CD4-positive, alpha-beta T cell treated with Interferon gamma for 1 hour (primary cell): Measurements from ENCODE around the gene ALDH3B2.
"Not testable (repeated sequence)": the region's sequence is repeated elsewhere in the genome, so short reads cannot be mapped to it uniquely, and the experiment has no call there.

Source experiments
- DNase-seq: peaks from one replicate; pipeline ENCODE4 v3.0.0-alpha.2; 2020

The ALDH3B2 gene

DNA sequence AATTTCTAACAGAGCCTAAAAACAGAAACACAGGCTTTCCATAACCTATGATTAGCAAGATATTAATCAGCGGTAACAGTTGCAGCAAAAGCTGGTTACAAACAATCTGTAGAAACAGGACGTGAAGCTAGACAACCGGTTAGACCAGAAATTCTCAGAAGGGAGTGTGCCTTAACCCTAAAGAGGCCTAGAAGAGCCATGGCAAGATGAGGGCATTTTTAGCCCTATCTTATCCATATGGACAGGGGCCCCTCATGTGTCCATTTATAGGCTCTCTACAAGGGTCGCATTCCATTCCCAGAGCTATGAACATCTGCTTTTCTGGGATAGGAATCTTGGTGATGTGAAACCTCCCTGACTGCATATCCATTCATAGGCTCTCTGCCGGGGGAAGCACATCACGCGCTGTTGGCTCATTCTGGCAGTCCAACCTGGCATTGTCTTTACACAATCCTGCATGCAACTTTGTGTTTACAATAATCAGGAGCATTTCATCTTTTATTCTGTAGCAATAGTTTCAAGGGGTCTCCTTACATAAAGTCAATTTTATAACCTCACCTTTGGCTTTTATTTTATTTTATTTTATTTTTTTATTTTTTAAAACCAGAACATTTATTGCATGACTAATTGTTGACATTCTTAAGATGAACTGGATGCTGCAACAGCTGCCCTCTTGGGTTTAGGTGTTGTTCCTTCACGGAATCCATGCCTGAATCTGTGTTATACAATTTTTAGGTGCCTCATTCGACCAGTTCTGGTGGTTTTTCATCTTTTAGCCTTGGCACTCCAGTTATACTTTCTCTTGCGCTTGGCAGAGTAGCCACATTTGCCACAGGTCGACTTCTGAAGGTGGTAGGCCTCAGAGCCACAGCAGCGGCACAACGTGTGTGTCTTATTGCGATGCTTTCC lies 8.0 kb upstream of the ALDH3B2 start:
- DNase-seq, result not testable (repeated sequence)

DNA sequence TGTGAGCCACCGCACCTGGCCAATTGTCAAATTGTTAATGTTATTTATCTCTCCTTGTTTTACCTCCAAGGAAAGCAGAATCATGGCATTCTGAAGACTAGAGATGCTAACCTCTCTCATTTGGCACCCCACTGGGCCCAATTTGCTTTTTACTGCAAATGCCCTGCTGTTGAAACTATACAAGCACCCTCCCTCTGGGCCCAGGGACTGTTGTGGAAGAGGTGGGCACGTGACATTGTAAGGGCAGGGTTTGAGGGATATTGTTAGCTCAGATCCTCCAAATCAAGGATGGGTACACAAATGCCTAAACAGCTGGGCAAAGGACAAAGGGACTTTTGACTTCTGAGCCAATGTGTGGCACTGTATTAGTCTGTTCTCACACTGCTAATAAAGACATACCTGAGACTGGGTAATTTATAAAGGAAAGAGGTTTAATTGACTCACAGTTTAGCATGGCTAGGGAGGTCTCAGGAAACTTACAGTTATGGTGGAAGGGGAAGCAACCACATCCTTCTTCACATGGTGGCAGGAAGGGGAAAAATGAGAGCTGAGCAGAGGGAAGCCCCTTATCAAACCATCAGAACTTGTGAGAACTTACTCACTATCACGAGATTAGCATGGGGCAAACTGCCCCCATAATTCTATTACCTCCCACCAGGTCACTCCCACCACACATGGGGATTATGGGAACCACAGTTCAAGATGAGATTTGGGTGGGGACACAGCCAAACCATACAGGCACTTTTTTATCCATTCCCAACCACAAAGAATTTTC lies 6.5 kb upstream of the ALDH3B2 start:
- no peak for DNase-seq

DNA sequence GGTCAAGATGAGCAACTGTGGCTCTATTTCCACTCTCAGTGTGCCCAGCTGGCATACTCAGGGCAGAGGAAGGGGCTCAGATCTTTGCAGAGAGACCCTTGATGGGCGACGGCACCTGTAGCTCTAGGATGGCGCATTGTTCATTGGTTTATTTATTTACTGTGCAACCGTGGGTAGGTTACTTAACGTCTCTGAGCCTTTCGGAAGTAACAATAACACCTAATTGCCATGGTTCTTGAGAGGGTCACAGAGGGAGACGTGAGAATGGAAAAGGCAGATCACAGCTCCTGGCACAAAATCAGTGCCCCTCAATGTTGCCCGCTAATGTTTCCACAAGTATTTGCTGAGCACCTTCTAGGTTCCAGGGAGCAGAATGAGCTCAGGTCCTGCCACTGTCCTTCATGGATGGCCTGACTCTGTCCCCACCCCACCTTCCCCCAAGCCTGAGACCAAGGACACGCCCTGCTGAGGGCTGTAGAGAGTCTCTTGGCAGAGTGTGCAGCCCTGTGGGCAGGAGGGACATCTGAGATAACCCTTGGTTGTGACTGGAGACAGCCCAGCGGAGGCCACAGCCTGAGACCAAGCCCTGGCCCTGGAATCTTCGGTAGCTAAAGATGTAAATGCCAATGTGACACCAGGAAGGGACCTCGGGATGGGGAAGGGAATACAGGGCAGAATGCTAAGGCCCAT lies 780 bp upstream of the ALDH3B2 start:
- no peak for DNase-seq

DNA sequence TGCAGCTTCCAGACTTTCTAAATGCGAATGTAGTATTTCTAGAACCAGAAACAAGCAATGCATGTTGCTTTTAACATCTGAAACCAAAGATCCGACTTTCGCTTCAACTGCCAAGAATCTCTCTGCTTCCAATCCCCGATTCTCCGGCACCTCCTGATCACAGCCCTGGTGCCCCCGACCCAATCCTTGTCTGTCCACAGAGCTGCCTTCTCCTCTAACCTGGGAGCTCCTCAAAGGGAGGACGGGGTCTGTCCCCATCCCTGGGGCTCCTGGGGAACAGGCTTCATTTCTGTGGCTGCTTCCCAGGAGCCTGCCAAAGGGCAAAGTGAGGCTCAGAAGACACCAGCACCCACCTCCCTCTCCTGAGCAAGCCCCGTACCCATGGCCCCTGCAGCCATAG lies 521 bp downstream of the ALDH3B2 start:
- no peak for DNase-seq

DNA sequence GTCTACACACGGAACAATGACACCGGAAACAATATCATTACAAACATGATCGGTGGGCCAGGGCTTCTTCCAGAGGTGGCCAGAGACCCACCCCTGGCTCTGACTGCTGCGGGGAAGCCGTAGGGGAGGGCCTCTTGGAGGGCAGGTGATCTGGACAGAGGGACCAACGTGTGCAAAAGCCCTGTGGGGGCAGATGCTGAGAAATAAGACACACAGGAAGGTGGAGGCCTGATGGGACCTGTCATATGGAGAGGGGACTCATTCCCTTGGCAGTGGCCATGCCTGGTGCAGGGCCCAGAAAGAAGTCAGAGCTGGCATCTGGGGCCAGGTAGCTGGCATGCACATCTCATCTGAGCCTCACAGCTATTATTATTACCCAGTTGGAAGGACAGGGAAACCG lies 1.1 kb downstream of the ALDH3B2 start:
- DNase-seq, result no peak

DNA sequence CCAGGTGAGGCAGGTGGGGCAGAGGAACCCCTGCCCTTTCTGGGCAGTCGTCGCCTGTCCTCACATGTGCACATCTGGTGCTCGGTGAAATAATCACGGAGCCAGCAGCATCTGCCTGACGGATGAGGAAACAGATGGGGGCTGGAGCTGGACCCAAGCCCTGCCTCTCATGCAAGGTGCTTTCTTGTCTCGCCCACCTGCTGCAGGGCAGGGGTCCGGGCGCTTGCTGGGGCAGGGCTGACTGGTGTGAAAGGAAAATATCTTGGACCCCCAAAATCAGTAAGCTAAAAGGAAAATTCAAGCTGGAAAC lies 3.3 kb downstream of the ALDH3B2 start:
- DNase-seq, result no peak

DNA sequence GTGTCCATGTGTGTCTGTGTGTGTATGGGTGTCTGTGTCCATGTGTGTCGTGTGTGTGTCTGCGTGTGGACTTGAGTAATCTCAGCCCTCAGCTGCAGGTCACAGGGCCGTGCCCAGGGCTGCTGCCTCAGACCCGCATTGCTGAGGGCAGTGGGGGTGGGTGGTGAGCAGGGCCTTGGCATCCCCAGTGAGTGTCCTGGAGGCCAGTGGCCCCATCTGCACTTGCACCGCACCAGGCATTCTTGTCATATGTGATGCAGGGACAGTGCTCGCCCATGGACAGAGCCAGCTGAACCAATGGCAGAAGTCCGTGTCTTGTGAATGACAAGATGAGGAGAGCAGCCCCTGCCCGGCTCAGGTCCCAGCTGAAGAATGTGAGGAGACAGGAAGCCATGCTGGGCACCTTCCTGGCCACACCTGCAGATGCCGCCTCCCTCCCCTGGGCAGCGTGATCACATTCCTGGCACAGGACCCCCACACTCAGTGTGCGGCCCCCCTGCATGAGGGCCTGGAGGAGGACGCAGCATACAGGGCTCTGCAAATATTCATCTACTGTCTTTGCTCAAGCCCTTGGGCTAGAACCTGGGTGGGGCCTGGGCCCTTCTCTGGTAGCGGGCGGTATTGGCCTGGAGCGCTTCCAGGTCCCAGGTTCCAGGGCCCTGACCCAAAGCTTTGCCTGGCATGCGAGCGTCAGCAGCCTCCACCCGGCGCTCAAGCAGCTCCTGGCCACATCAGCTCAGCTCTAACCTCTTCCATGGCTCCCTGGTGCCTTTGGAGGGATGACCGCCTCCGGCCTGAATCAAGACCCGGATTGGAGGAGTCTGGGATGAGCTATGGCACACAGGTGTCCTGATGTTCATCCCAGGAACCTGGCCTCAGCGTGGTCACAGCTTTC lies 3.9 kb downstream of the ALDH3B2 start:
- no peak for DNase-seq

DNA sequence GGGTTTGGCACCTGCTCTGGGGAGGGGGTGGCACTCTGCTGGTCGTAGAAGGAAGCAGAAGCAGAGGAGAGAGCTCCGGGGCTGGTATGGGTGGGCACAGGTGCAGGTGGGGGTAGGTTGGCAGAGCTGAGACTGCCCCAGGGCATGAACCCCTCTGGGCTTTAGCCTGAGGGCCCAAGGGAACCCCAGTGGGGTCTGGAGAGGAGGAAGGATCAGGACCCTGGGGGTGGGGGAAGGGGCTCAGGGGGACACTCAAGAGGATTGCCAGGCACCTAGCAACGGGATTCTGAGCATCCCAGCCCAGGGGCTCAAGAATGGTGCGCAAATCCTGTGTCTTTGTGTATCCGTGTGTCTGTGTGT lies 6.3 kb downstream of the ALDH3B2 start:
- DNase-seq, result no peak

DNA sequence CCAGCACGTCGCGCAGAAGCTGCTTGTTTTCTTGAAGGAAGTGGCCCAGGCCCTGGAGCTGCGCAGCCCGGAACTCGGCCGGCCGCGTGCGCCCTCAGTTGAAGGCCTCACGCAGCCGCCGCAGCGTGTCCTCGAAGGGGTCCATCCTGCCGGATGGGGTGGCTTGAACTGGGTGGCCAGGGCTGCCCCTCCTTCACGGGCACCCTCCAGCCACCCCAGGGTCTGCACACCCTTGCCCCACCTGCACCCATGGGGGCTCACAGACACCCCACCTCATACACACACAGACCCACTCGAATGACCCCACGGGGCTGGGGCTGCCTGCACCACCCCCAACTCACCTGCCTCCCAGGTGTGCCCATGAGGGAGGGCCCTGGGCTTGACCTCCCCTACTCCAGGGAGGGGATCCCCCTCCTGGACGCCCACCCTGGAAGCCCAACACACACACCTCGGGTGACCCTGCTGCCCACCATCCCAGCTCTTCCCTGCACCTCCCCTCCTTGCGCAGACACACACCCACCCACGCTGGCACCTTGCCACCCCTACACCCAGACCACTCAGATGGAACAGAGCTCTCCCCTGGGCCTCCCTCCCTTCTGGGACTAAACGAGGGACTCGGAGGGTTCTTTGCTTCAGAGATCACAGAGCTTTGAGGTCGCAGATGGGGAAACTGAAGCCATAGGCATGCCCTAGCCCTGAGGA lies 6.8 kb downstream of the ALDH3B2 start:
- peak; percentile 30 for DNase-seq

DNA sequence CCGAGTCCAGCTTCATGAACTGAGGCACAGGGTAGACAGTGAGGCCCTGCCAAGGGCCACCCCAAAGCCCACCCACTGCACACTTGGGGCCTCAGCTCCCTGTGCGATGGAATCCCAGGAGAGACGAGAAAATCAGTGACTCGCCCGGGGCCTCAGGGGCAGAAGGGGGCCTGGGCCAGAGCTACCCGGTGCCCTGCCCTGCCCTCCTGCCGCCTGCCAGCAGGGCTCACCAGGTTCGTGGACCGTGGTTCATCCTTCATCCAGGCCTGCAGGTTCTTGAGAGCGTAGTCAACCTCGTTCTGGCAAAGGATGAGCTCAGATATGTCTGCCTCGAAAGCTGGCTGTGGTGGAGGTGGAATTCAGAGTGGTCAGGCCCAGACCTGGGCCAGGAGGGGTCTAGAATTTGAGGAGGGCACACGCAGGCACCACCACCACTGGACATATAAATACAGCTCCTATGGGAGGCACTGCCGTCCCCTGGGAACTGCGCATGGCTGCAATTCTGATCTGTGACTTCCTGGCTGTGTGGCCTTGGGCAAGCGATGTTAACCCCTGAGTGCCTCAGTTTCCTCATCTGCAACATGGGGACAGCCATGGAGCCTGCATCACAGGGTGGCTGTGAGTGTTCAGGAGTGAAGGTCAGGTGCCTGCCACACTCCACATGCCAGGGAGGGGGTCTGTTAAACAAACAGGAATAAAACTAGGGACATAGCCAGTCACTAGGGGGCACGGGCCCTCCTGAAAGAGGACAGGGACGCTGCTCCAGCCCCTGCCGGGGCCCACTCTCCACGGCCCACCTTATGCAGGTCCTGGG lies 7.5 kb downstream of the ALDH3B2 start:
- no peak for DNase-seq

DNA sequence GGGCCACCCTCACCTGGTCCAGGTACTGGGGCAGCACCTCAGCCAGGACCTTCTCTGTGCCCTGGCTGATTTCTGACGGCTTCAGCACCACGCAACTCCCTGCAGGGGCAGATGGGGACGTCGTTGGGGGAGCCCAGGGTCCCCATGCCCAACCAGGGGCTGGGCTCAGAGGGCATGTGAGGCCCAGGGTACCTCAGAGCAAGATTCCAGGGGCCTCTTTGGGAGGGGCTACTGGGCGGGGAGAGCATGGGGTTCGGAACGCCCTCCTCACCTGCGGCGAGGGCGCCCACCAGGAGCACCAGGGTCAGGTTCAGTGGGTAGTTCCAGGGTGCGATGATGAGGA lies 8.1 kb downstream of the ALDH3B2 start:
- no peak for DNase-seq

DNA sequence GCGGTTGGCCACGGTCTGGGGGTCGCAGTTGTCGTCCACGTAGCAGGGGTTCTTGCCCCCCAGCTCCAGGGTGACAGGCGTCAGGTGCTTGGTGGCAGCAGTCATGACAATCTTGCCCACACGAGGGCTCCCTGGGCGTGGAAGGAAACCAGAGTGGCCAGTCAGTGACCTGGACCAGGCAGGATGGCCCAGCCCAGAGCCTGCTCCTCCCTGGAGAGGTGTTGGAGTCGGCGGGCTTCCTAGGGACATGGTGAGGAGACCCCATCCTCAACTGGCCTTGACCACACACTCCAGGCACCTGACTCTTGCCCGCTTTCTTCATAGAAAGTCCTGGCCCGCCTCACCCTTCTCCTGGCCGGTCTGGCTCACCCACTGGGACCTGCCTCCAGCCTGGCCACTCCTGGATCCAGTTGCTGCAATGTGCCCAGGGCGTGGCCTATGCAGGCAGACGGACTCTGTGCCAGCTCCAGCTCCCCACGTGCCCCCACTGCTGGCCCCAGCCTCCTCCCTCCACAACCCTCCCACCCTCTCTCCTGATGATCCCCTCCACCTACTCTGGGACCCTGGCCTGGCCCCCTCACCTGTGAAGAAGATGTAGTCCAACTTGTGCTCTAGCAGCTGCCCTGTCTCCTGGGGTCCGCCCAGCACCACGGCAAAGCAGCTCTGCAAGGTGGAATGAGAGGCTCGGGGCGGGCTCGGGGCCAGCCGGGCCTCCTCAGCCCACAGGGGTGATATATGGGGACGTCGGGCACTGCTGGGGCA lies 8.7 kb downstream of the ALDH3B2 start:
- no peak for DNase-seq

DNA sequence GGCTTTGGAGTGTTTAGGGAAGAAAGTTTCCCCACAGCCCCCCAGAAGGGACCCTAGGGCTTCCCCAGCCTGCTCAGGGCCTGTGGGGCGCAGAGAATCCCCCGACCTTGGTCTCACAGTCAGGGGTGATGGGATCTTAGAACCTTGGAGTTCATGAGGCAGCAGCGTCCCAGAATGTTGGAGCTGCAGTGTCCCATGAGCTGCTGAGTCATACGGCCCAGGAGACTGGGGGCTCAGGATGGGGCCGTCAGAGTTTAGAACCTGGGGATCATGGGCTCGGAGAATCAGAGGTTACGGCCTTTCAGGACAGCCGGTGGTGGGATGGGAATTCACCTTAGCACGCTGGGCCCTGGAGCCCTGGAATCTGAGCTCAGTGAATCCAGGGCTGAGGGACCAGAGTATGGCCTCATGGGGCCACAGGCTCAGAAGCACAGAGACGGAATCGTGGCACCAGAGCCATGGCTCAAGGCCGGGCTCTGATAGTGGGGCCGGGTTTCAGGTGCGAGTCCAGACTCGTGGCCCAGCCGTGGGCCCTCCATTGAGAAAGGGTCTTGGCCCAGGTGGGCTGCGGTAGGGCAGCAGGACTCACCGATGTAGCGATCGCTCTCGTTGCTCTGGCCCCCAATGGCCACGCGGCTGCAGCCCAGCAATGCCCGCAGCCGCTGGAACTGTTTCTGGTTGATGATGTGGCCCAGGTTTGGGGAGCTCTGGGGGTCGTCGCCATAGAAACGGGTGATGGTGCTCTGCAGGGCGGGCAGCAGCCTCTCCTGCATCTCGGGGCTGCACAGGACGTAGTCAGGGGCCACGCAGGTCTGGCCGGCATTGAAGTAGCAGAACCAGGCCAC lies 9.5 kb downstream of the ALDH3B2 start:
- no peak for DNase-seq

DNA sequence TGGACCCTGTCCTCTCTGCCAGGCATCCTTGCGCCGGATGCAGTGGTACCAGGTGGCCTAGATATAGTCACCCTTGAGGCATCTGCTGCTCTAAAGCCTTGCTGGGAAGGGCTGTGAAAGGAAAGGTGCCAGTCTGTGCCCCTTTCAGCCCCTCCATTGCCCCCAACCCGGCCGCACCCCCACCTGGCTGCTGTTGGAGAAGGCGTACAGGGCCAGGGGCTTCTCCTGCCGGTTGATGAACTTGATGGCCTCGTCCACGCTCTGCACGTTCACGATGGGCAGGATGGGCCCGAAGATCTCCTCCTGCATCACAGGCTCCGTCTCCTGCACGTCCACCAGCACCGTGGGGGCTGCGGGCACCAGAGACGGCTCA lies 10.2 kb downstream of the ALDH3B2 start:
- DNase-seq, result no peak

DNA sequence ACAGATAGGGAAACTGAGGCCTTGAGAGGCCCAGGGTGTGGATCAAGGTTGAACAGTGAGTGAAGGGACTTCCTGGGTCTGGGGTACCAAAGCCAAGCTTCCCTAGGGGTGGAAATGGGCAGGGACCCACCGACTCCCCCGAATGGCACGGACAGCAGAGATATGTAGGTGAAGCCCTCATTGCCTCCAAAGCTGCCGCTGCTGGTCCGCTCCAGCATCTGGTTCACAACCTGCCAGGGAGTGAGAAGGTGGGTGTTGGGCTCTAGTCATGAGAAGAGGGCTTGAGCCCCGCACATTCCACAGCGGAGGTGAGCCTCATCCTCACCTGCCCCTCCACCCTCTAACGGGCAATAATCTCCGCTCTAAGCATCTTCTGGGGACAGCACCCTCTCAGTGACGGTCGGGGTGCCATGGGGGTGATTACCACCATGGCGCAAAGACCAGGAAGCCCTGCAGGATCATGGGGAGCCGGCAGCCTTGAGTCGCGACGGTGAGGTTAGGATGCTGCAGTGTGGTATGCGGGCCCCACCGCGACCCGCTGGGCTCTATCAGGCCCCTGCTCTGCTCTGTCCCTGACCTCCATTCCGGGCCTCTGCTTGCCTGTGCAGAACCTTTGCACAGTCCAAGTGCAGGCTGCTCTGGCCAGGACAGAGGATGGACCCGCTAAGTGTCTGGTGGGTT lies 10.8 kb downstream of the ALDH3B2 start:
- no peak for DNase-seq

DNA sequence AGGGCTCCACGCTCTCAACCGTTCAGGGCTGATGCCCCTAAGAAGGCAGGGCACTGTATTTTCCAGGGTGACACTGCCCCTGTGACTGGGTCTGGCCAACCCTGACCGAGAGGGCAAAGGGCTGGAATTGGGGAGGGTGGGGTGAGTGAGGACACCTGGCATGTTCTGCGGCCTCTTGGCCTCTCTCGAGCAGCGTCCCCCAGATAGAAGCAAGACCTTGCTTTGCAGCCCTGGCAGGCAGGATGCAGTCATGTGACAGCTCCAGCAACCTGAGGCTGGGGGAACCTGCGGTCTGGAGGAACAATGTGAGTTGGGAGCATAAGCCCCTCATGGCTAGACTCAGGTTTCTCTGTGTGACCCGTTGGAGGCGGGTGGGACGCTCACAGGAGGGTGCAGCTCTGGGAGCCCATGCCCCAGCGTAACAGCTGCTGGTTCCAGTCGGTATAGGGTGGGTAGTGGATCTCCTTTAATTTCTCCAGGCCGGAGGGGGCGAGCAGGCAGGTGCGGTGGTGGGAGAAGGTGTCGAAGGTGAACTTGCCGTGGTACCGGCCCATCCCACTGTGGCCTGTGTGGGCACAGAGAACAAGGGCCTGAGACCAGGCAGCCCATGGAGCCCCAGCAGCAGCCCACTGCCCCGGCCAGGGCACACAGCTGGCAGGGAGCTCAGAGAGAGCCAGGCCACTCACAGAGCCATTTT lies 11.4 kb downstream of the ALDH3B2 start:
- DNase-seq, result no peak

DNA sequence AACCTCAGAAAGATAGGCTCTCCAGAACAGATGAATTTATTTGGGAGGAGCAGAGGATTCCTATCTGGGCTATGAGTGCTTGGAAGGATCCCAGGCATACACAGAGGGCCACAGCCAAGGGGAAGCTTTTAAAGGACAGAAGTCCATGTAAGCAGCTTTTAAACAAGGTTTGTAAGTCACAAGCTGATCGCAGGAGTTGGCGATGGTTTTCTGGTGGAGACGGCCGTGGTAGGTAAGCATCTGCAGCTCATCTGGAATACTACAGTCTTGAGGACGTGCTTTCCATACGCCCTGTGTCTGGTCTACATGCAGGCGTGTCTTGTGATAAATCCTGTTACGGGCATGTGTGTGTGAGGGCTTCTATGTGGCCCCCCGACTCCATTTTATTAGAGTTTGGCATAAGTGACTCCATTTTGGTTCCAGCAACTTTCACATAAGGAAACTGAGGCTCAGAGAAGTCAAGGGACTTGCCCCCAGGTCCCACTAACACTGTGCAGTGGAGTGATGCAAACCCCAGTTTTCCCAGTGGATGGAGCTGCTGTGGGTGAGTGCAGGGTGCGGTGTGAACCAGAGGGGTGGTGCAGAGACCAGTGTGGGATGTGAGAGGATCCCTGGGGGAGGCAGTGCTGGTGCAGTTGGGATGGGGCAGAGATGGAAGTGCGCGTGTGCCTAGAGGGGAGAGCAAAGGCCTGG lies 12.1 kb downstream of the ALDH3B2 start:
- DNase-seq, result no peak

DNA sequence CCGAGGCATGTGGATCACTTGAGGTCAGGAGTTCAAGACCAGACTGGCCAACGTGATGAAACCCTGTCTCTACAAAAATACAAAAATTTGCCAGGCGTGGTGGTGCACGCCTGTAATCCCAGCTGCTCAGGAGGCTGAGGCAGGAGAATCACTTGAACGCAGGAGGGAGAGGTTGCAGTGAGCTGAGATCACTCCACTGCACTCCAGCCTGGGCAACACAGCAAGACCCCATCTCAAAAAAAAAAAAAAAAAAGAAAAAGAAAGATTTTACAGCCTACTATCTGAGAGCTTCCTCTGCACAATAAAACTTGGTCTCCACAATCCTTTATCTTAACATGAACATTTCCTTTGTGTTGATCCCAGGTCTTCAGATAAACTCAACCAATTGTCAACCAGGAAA lies 13.7 kb downstream of the ALDH3B2 start:
- DNase-seq, result not testable (repeated sequence)
